Glutamatergic neuron (in vitro differentiated cells): ENCODE results near the gene TAP2. TPM values are rescaled to one million over a fixed set of nuclear protein-coding genes. Genes with fewer than 3 reads are reported as not detected.
A peak's percentile ranks its signal among the peaks of the same experiment; 100 is the strongest.

Experiments used
- DNase-seq: peaks from one replicate; pipeline ENCODE4 v3.0.0; 2022
- H3K27ac Mint-ChIP-seq: one replicate; pipeline ENCODE4 v1.8.0; 2020; ENCODE audit warnings: mild to moderate bottlenecking, mixed read lengths, inconsistent platforms; ENCODE audit not compliant: unreplicated experiment
- H3K27me3 Mint-ChIP-seq: one replicate; pipeline ENCODE4 v1.8.0; 2020; ENCODE audit warnings: mild to moderate bottlenecking, moderate library complexity, mixed read lengths, inconsistent platforms; ENCODE audit not compliant: unreplicated experiment
- H3K36me3 Mint-ChIP-seq: one replicate; pipeline ENCODE4 v1.8.0; 2020; ENCODE audit warnings: mild to moderate bottlenecking, mixed read lengths, inconsistent platforms; ENCODE audit not compliant: unreplicated experiment
- H3K4me1 Mint-ChIP-seq: one replicate; pipeline ENCODE4 v1.8.0; 2020; ENCODE audit warnings: mild to moderate bottlenecking, low read depth, mixed read lengths, inconsistent platforms; ENCODE audit not compliant: unreplicated experiment
- H3K4me3 Mint-ChIP-seq: one replicate; pipeline ENCODE4 v1.8.0; 2020; ENCODE audit warnings: mild to moderate bottlenecking, mixed read lengths, inconsistent platforms; ENCODE audit not compliant: unreplicated experiment
- H3K9me3 Mint-ChIP-seq: one replicate; pipeline ENCODE4 v1.8.0; 2020; ENCODE audit warnings: mild to moderate bottlenecking, moderate library complexity, mixed read lengths, inconsistent platforms; ENCODE audit not compliant: unreplicated experiment
- CTCF ChIP-seq: fragments of 200-600 bp; sonication (generic); IDR thresholded peaks from one replicate; pipeline ENCODE4 v1.5.0; 2021; ENCODE audit not compliant: partially characterized antibody, unreplicated experiment
- total RNA-seq: library from RNA; stranded (reverse); fragmentation: NEBNext Ultra II Directional; extraction: Animal tissue kit (Norgen Biotek cat#: 25700); gene quantifications from one replicate; pipeline ENCODE4 v1.2.1, GENCODE V29; 2021; ENCODE audit not compliant: unreplicated experiment

The TAP2 gene
- total RNA-seq, 1 donor from 2014 or later: 1.9 TPM

- no peak overlapping the region for H3K27ac Mint-ChIP-seq
- no peak for TF ChIP-seq CTCF
- H3K36me3 Mint-ChIP-seq: no peaks in the 10 kb centered on the region
- peaks cover 15% of the 10 kb centered on the region for H3K27me3 Mint-ChIP-seq
- peak overlapping the region; percentile 8 for H3K4me3 Mint-ChIP-seq
- no peak for DNase-seq
- peaks cover 5% of the 10 kb centered on the region for H3K4me1 Mint-ChIP-seq
- H3K9me3 Mint-ChIP-seq: peaks cover 3% of the 10 kb centered on the region
These were observed 3.6 kb upstream of the TAP2 start for GRCh38 chr6:32842021-32842650.

- Mint-ChIP-seq H3K9me3 (peaks cover 3% of the 10 kb centered on the region), H3K4me1 (peaks cover 5% of the 10 kb centered on the region), H3K36me3 (no peaks in the 10 kb centered on the region), H3K27me3 (peaks cover 15% of the 10 kb centered on the region), H3K4me3 (peak overlapping the region; percentile 23), H3K27ac (no peak overlapping the region)
- no peak for DNase-seq
- TF ChIP-seq CTCF: no peak
These were observed 2.2 kb upstream of the TAP2 start for GRCh38 chr6:32840604-32841246.

- H3K4me1 Mint-ChIP-seq: peaks cover 5% of the 10 kb centered on the region
- TF ChIP-seq CTCF: no peak
- no peak for DNase-seq
- H3K4me3 Mint-ChIP-seq: no peak overlapping the region
- H3K36me3 Mint-ChIP-seq: no peaks in the 10 kb centered on the region
- peaks cover 12% of the 10 kb centered on the region for H3K27me3 Mint-ChIP-seq
- peaks cover 3% of the 10 kb centered on the region for H3K9me3 Mint-ChIP-seq
- no peak overlapping the region for H3K27ac Mint-ChIP-seq
These were observed 817 bp upstream of the TAP2 start for GRCh38 chr6:32839356-32839755.

GRCh38 chr6:32837651-32838113 lies 857 bp downstream of the TAP2 start:
- Mint-ChIP-seq H3K4me1 (no peaks in the 10 kb centered on the region), H3K36me3 (no peaks in the 10 kb centered on the region), H3K27ac (no peak overlapping the region), H3K27me3 (no peaks in the 10 kb centered on the region), H3K9me3 (no peaks in the 10 kb centered on the region), H3K4me3 (peak overlapping the region; percentile 80)
- no peak for DNase-seq
- TF ChIP-seq CTCF: no peak

GRCh38 chr6:32836873-32837272 lies 1.7 kb downstream of the TAP2 start:
- no peak for DNase-seq
- Mint-ChIP-seq H3K27me3 (no peaks in the 10 kb centered on the region), H3K9me3 (no peaks in the 10 kb centered on the region), H3K4me1 (no peaks in the 10 kb centered on the region), H3K4me3 (peak overlapping the region; percentile 80), H3K36me3 (no peaks in the 10 kb centered on the region), H3K27ac (no peak overlapping the region)
- no peak for TF ChIP-seq CTCF
